Endodermal cell (in vitro differentiated cells): ENCODE measurements around the gene ADM5. TPM values are rescaled to one million over a fixed set of nuclear protein-coding genes. Genes with fewer than 3 reads are reported as not detected.

Experiments used
- DNase-seq: peaks from one replicate; pipeline ENCODE4 v3.0.0-alpha.2; 2017
- H3K27ac ChIP-seq: 2 replicates; pipeline ENCODE4 v1.5.1; 2013; ENCODE audit warnings: mild to moderate bottlenecking, low read depth, low read length, moderate library complexity
- H3K27me3 ChIP-seq: 2 replicates; pipeline ENCODE4 v1.6.1; 2013; ENCODE audit warnings: mild to moderate bottlenecking, low read length, moderate library complexity; ENCODE audit not compliant: insufficient read depth, control insufficient read depth, poor library complexity, severe bottlenecking
- H3K36me3 ChIP-seq: 2 replicates; pipeline ENCODE4 v1.7.0; 2013; ENCODE audit warnings: mild to moderate bottlenecking, low read length, moderate library complexity; ENCODE audit not compliant: control insufficient read depth, insufficient read depth
- H3K4me1 ChIP-seq: one replicate; pipeline ENCODE4 v1.7.0; 2013; ENCODE audit warnings: low read length; ENCODE audit not compliant: control insufficient read depth, insufficient read depth
- H3K4me3 ChIP-seq: 2 replicates; pipeline ENCODE4 v1.5.1; 2013; ENCODE audit warnings: mild to moderate bottlenecking, low read length, moderate library complexity
- H3K9ac ChIP-seq: 2 replicates; pipeline ENCODE4 v1.6.1; 2013; ENCODE audit warnings: mild to moderate bottlenecking, low read length, moderate library complexity; ENCODE audit not compliant: poor library complexity, severe bottlenecking; ENCODE audit errors: extremely low read depth
- H3K9me3 ChIP-seq: 2 replicates; pipeline ENCODE4 v1.6.1; 2013; ENCODE audit warnings: mild to moderate bottlenecking, low read length, moderate library complexity; ENCODE audit not compliant: control insufficient read depth
- H3K27ac Mint-ChIP-seq: 2 replicates; pipeline ENCODE4 v1.8.0; 2020; ENCODE audit warnings: mixed read lengths
- H3K27me3 Mint-ChIP-seq: 2 replicates; pipeline ENCODE4 v1.8.0; 2021; ENCODE audit warnings: mild to moderate bottlenecking, mixed read lengths; ENCODE audit not compliant: insufficient read depth
- H3K36me3 Mint-ChIP-seq: 2 replicates; pipeline ENCODE4 v1.8.0; 2020; ENCODE audit warnings: low read depth, mixed read lengths
- H3K4me1 Mint-ChIP-seq: 2 replicates; pipeline ENCODE4 v1.8.0; 2020; ENCODE audit warnings: mixed read lengths
- H3K4me3 Mint-ChIP-seq: 2 replicates; pipeline ENCODE4 v1.8.0; 2020; ENCODE audit warnings: mild to moderate bottlenecking, moderate library complexity, mixed read lengths
- H3K9me3 Mint-ChIP-seq: 2 replicates; pipeline ENCODE4 v1.8.0; 2020; ENCODE audit warnings: mild to moderate bottlenecking, mixed read lengths
- CTCF ChIP-seq: fragments of 200-600 bp; sonication (generic); conservative IDR thresholded peaks from 2 replicates; pipeline ENCODE4 v1.5.0; 2021; ENCODE audit warnings: antibody characterized with exemption, mild to moderate bottlenecking
- WGBS, 2 experiments: methylation state at CpG; one replicate each; pipeline versions ENCODE4 v1.1.5 to v1.1.7; 2013; ENCODE audit warnings: missing lambda C conversion rate in 2 of 2, mixed read lengths in 1 of 2; ENCODE audit not compliant: insufficient coverage in 1 of 2, insufficient read length in 1 of 2; 5-methylcytosine and 5-hydroxymethylcytosine counted together
- total RNA-seq, 2 donors: library from RNA; stranded (reverse); fragmentation: NEBNext Ultra II Directional in 1 of 2; extraction: Animal tissue kit (Norgen Biotek cat#: 25700) in 1 of 2; gene quantifications; 2 replicates in 1 of 2; 3 replicates in 1 of 2; pipeline ENCODE4 v1.2.1, GENCODE V29; 2021

Gene ADM5
- total RNA-seq, 2 donors from 2014 or later, result 4.6 to 7.7 TPM

DNA sequence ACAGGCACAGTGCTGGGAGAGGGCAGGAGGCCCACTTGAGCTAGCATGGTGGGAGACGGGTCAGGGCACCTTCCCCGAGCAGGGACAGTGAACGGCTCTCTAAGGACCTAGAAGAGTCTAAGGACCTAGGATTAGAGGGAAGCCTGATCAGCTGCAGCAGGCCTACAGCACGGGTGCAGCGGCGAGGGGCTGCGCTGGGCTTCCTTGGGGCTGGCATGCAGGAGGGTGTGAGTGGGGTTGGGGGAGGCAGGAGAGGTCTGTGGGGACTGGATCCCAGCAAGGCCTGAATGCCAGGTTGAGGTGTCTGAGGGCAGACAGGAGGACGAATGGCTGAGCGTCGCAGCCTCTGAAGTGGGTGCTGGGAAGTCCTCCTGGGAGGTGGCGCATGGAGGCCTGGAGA lies 43.8 kb upstream of the ADM5 start:
- Histone ChIP-seq H3K9me3 (no peaks in the 10 kb centered on the region), H3K36me3 (peaks cover 58% of the 10 kb centered on the region), H3K27me3 (no peaks in the 10 kb centered on the region), H3K4me1 (peaks cover 4% of the 10 kb centered on the region), H3K27ac (no peak overlapping the region), H3K9ac (no peak overlapping the region), H3K4me3 (no peak overlapping the region)
- H3K36me3 Mint-ChIP-seq, result peaks cover 41% of the 10 kb centered on the region
- no peak for DNase-seq
- no peaks in the 10 kb centered on the region for H3K9me3 Mint-ChIP-seq
- peaks cover 27% of the 10 kb centered on the region for H3K4me1 Mint-ChIP-seq
- H3K27ac Mint-ChIP-seq, result peak overlapping the region; percentile 74
- no peak overlapping the region for H3K4me3 Mint-ChIP-seq
- TF ChIP-seq CTCF, result no peak
- H3K27me3 Mint-ChIP-seq, result no peaks in the 10 kb centered on the region
- WGBS, 2 experiments, result 97 to 98% methylated on average over 7 to 11 of the region's 11 CpGs

DNA sequence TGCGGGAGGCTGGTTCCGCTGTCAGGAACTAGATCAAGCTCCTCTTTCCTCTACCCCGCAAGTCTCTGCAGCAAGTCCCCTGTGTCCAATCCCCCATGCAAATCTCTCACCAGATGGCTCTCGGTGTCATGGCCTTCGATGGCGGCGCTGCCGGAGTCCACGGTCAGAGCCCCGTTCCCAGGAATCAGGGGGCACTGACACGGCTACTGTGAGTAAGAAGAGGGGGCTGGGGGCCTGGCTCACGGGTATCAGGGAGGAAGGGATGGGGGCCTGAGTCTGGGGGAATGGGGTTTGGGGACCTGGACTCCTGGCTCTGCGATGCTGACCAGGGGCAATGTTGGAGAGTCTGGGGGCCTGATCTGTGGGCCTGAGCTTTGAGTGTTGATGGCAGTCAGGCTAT lies 43.4 kb upstream of the ADM5 start:
- H3K9ac ChIP-seq, result no peak overlapping the region
- peaks cover 43% of the 10 kb centered on the region for H3K36me3 Mint-ChIP-seq
- peaks cover 4% of the 10 kb centered on the region for H3K4me1 ChIP-seq
- WGBS, 2 experiments, result 83 to 95% methylated on average over 1 to 13 of the region's 13 CpGs
- no peaks in the 10 kb centered on the region for H3K9me3 ChIP-seq
- H3K4me1 Mint-ChIP-seq, result peaks cover 23% of the 10 kb centered on the region
- TF ChIP-seq CTCF, result no peak
- no peaks in the 10 kb centered on the region for H3K9me3 Mint-ChIP-seq
- no peak overlapping the region for H3K27ac ChIP-seq
- peak overlapping the region; percentile 10 for H3K27ac Mint-ChIP-seq
- DNase-seq, result no peak
- H3K36me3 ChIP-seq, result peaks cover 58% of the 10 kb centered on the region
- H3K4me3 Mint-ChIP-seq, result no peak overlapping the region
- H3K27me3 ChIP-seq, result no peaks in the 10 kb centered on the region
- no peaks in the 10 kb centered on the region for H3K27me3 Mint-ChIP-seq
- no peak overlapping the region for H3K4me3 ChIP-seq

- H3K4me1 Mint-ChIP-seq, result peaks cover 21% of the 10 kb centered on the region
- DNase-seq, result no peak
- no peak for TF ChIP-seq CTCF
- H3K27ac ChIP-seq, result no peak overlapping the region
- H3K9me3 ChIP-seq, result no peaks in the 10 kb centered on the region
- H3K4me3 Mint-ChIP-seq, result no peak overlapping the region
- H3K27me3 Mint-ChIP-seq, result no peaks in the 10 kb centered on the region
- H3K9me3 Mint-ChIP-seq, result no peaks in the 10 kb centered on the region
- peaks cover 58% of the 10 kb centered on the region for H3K36me3 ChIP-seq
- peaks cover 4% of the 10 kb centered on the region for H3K4me1 ChIP-seq
- peaks cover 43% of the 10 kb centered on the region for H3K36me3 Mint-ChIP-seq
- H3K4me3 ChIP-seq, result no peak overlapping the region
- H3K9ac ChIP-seq, result no peak overlapping the region
- no peaks in the 10 kb centered on the region for H3K27me3 ChIP-seq
- peak overlapping the region; percentile 52 for H3K27ac Mint-ChIP-seq
- WGBS, 2 experiments, result 95 to 97% methylated on average over 5 to 17 of the region's 17 CpGs
Measured at GRCh38 chr19:49646586-49646985, 42.8 kb upstream of the ADM5 start.
